GM23338 (cell line): ENCODE data around the gene PRSS3. TPM values are rescaled to one million over a fixed set of nuclear protein-coding genes. Genes with fewer than 3 reads are reported as not detected.
"Not testable (repeated sequence)": the region's sequence is repeated elsewhere in the genome, so short reads cannot be mapped to it uniquely, and the experiment has no call there.

Experiments used
- ATAC-seq: fragments of 200-7000 bp; cut with Tn5 transposase; 3 replicates; pipeline ENCODE4 v1.9.1; 2020
- DNase-seq: peaks from one replicate; pipeline ENCODE4 v3.0.0-alpha.2; 2015; ENCODE audit warnings: low spot score
- H2AFZ ChIP-seq: fragments of 200-600 bp; sonication (generic); 2 replicates; pipeline ENCODE4 v1.8.0; 2016; ENCODE audit warnings: antibody characterized with exemption, mild to moderate bottlenecking, moderate library complexity
- H3F3A ChIP-seq: fragments of 200-600 bp; sonication (generic); replicated peaks from 2 replicates; pipeline ENCODE4 v1.8.0; 2017; ENCODE audit warnings: antibody characterized with exemption, mixed run types, low read depth
- H3K27ac ChIP-seq: fragments of 200-600 bp; sonication (generic); 2 replicates; pipeline ENCODE4 v1.6.1; 2016; ENCODE audit warnings: low read depth
- H3K27me3 ChIP-seq: fragments of 200-600 bp; sonication (generic); 2 replicates; pipeline ENCODE4 v1.8.0; 2016; ENCODE audit warnings: mild to moderate bottlenecking, mixed run types, moderate library complexity; ENCODE audit not compliant: insufficient read depth
- H3K36me3 ChIP-seq: fragments of 200-600 bp; sonication (generic); 2 replicates; pipeline ENCODE4 v1.8.0; 2016; ENCODE audit warnings: mild to moderate bottlenecking; ENCODE audit not compliant: insufficient read depth
- H3K4me1 ChIP-seq: fragments of 200-600 bp; sonication (generic); 2 replicates; pipeline ENCODE4 v1.8.0; 2016; ENCODE audit warnings: mild to moderate bottlenecking, moderate library complexity; ENCODE audit not compliant: insufficient read depth
- H3K4me2 ChIP-seq: fragments of 200-600 bp; sonication (generic); 2 replicates; pipeline ENCODE4 v1.7.1; 2017; ENCODE audit warnings: mixed run types
- H3K4me3 ChIP-seq: fragments of 200-600 bp; sonication (generic); 2 replicates; pipeline ENCODE4 v1.6.1; 2016; ENCODE audit warnings: mixed run types
- H3K79me2 ChIP-seq: fragments of 200-600 bp; sonication (generic); replicated peaks from 2 replicates; pipeline ENCODE4 v1.8.0; 2017; ENCODE audit warnings: mild to moderate bottlenecking; ENCODE audit not compliant: insufficient read depth
- H3K9me2 ChIP-seq: fragments of 200-600 bp; sonication (generic); 2 replicates; pipeline ENCODE4 v1.8.0; 2017; ENCODE audit not compliant: insufficient read depth
- H4K20me1 ChIP-seq: fragments of 200-600 bp; sonication (generic); replicated peaks from 2 replicates; pipeline ENCODE4 v1.8.0; 2017; ENCODE audit warnings: mild to moderate bottlenecking; ENCODE audit not compliant: insufficient read depth
- H3K27ac Mint-ChIP-seq: 2 replicates; pipeline ENCODE4 v1.8.0; 2020; ENCODE audit warnings: inconsistent platforms, mild to moderate bottlenecking, moderate library complexity, mixed read lengths
- H3K27me3 Mint-ChIP-seq: 3 replicates; pipeline ENCODE4 v1.8.0; 2022; ENCODE audit warnings: low read depth, mild to moderate bottlenecking, moderate library complexity, mixed read lengths, inconsistent platforms; ENCODE audit not compliant: insufficient read depth, poor library complexity
- H3K36me3 Mint-ChIP-seq: 3 replicates; pipeline ENCODE4 v1.8.0; 2021; ENCODE audit warnings: low read depth, mild to moderate bottlenecking, inconsistent platforms, moderate library complexity, mixed read lengths
- H3K4me1 Mint-ChIP-seq: 3 replicates; pipeline ENCODE4 v1.8.0; 2020; ENCODE audit warnings: mild to moderate bottlenecking, inconsistent platforms, mixed read lengths
- H3K4me3 Mint-ChIP-seq: 3 replicates; pipeline ENCODE4 v1.8.0; 2021; ENCODE audit warnings: moderate library complexity, mild to moderate bottlenecking, inconsistent platforms, mixed read lengths
- H3K9me3 Mint-ChIP-seq: 3 replicates; pipeline ENCODE4 v1.8.0; 2020; ENCODE audit warnings: moderate library complexity, mild to moderate bottlenecking, inconsistent platforms, mixed read lengths
- ZNF462 ChIP-seq: fragments of 250-450 bp; sonication (Bioruptor Pico); IDR thresholded peaks from 2 replicates; pipeline ENCODE4 v1.5.0; 2020; ENCODE audit warnings: mild to moderate bottlenecking, moderate library complexity
- polyA plus RNA-seq: library from polyadenylated mRNA; unstranded; fragments of >200 nt; fragmentation: Nextera tagmentation; extraction: Ambion mirVana; gene quantifications from 2 replicates; pipeline ENCODE4 v1.2.1, GENCODE V29; 2016
- total RNA-seq: library from RNA; depleted of rRNA; stranded (reverse); fragments of >200 nt; shearing (Covaris generic); gene quantifications from 2 replicates; pipeline ENCODE4 v1.2.3, GENCODE V29; 2014

PRSS3 gene
- total and polyA plus RNA-seq, 2 experiments from 2014 or later: 4.2 to 4.5 TPM

- H3K4me3 ChIP-seq, H3K4me2 ChIP-seq, H3K9me2 ChIP-seq, H2AFZ ChIP-seq, H3K27me3 Mint-ChIP-seq, H3K36me3 Mint-ChIP-seq, H3F3A ChIP-seq, H3K27ac ChIP-seq, H4K20me1 ChIP-seq, H3K79me2 ChIP-seq, H3K4me3 Mint-ChIP-seq, DNase-seq, ATAC-seq, H3K4me1 ChIP-seq, H3K9me3 Mint-ChIP-seq, H3K36me3 ChIP-seq, H3K27me3 ChIP-seq, H3K27ac Mint-ChIP-seq, H3K4me1 Mint-ChIP-seq: not testable (repeated sequence)
Measured at GRCh38 chr9:33801943-33802500, 6.7 kb downstream of the PRSS3 start.

GRCh38 chr9:33804196-33804595 is 8.8 kb downstream of the PRSS3 start:
- not testable (repeated sequence) for H3K9me2 ChIP-seq, H4K20me1 ChIP-seq, H3F3A ChIP-seq, H3K4me1 ChIP-seq, H3K27ac Mint-ChIP-seq, H3K27me3 Mint-ChIP-seq, H3K36me3 Mint-ChIP-seq, DNase-seq, H3K4me1 Mint-ChIP-seq, ATAC-seq, H3K4me2 ChIP-seq, H3K79me2 ChIP-seq, H3K4me3 Mint-ChIP-seq, H3K27me3 ChIP-seq, H3K27ac ChIP-seq, H3K9me3 Mint-ChIP-seq, H2AFZ ChIP-seq, H3K4me3 ChIP-seq, H3K36me3 ChIP-seq

- not testable (repeated sequence) for ATAC-seq, H3K9me2 ChIP-seq, H3K36me3 ChIP-seq, DNase-seq, H3K27me3 Mint-ChIP-seq, H3K4me3 ChIP-seq, H3K79me2 ChIP-seq, H3K27me3 ChIP-seq, H3K4me3 Mint-ChIP-seq, H3K9me3 Mint-ChIP-seq, H3K27ac ChIP-seq, H3K4me1 Mint-ChIP-seq, H4K20me1 ChIP-seq, H3K36me3 Mint-ChIP-seq, H3K4me1 ChIP-seq, H3K4me2 ChIP-seq, H3F3A ChIP-seq
- peak overlapping the region; percentile 84; the same call in 1 of the 2 replicates for H2AFZ ChIP-seq
- H3K27ac Mint-ChIP-seq: peak overlapping the region; percentile 72; the same call in 1 of the 2 replicates
Measured at GRCh38 chr9:33807156-33807555, 11.8 kb downstream of the PRSS3 start.

- H3K4me3 Mint-ChIP-seq, H3K4me2 ChIP-seq, H3K36me3 Mint-ChIP-seq, H3K27ac Mint-ChIP-seq, H3K4me1 ChIP-seq, ATAC-seq, H3K27me3 Mint-ChIP-seq, H3K27me3 ChIP-seq, H3K9me3 Mint-ChIP-seq, H3K36me3 ChIP-seq, DNase-seq, H3K27ac ChIP-seq, H3K4me1 Mint-ChIP-seq, H3F3A ChIP-seq, H4K20me1 ChIP-seq, H3K4me3 ChIP-seq, H3K79me2 ChIP-seq, H2AFZ ChIP-seq, H3K9me2 ChIP-seq: not testable (repeated sequence)
Measured at GRCh38 chr9:33808979-33809322, 13.6 kb downstream of the PRSS3 start.

GRCh38 chr9:33809506-33809905 is 14.1 kb downstream of the PRSS3 start:
- Histone ChIP-seq H3K79me2 (no peaks in the 10 kb centered on the region), H3K27ac (no peak overlapping the region), H3K36me3 (no peaks in the 10 kb centered on the region), H2AFZ (no peak overlapping the region), H3K9me2 (no peaks in the 10 kb centered on the region), H3K4me2 (no peak overlapping the region), H3K27me3 (no peaks in the 10 kb centered on the region), H3K4me3 (no peak overlapping the region), H3F3A (no peaks in the 10 kb centered on the region), H3K4me1 (no peaks in the 10 kb centered on the region), H4K20me1 (no peaks in the 10 kb centered on the region)
- Mint-ChIP-seq H3K9me3 (no peaks in the 10 kb centered on the region), H3K4me1 (peaks cover 6% of the 10 kb centered on the region; the same call in 2 of the 3 replicates), H3K36me3 (no peaks in the 10 kb centered on the region), H3K27me3 (no peaks in the 10 kb centered on the region), H3K27ac (no peak overlapping the region), H3K4me3 (no peak overlapping the region)
- DNase-seq (no peak), ATAC-seq (no peak)
- no peak for TF ChIP-seq ZNF462 (CRISPR knock-in tag)
